K562 (cell line): ENCODE results near the gene SIGLEC6. TPM values are rescaled to one million over a fixed set of nuclear protein-coding genes. Genes with fewer than 3 reads are reported as not detected.

Source experiments
- BRD9 ChIP-seq: fragments of 450-650 bp; IDR thresholded peaks from 2 replicates; pipeline ENCODE4 v1.6.1; 2018; ENCODE audit warnings: low read depth; ENCODE audit not compliant: partially characterized antibody
- CREB1 ChIP-seq, 2 experiments: sonication (generic) in 1 of 2; formaldehyde crosslinking in 1 of 2; IDR thresholded peaks; 2 replicates each; pipeline versions ENCODE4 v1.6.1 to v1.8.0; 2012 to 2022; ENCODE audit warnings: inconsistent platforms in 1 of 2, mild to moderate bottlenecking in 1 of 2, missing genetic modification reagents in 1 of 2, moderate library complexity in 1 of 2
- EHMT2 ChIP-seq: fragments of 450-650 bp; IDR thresholded peaks from 2 replicates; pipeline ENCODE4 v1.6.1; 2018; ENCODE audit warnings: antibody characterized with exemption
- ESRRA ChIP-seq: fragments of 450-650 bp; IDR thresholded peaks from 2 replicates; pipeline ENCODE4 v1.6.1; 2014; ENCODE audit warnings: low read depth, mild to moderate bottlenecking, moderate library complexity, borderline replicate concordance
- FOXM1 ChIP-seq, 2 experiments: fragments of 450-650 bp in 1 of 2; sonication (generic) in 1 of 2; formaldehyde crosslinking in 1 of 2; IDR thresholded peaks; 2 replicates each; pipeline versions ENCODE4 v1.6.1 to v1.9.0; 2017 to 2022; ENCODE audit warnings: low read depth in 2 of 2, mild to moderate bottlenecking in 2 of 2, missing genetic modification reagents in 1 of 2, moderate library complexity in 1 of 2
- GATA2 ChIP-seq: sonication (generic); formaldehyde crosslinking; IDR thresholded peaks from 2 replicates; pipeline ENCODE4 v1.4.0; 2020; ENCODE audit warnings: mild to moderate bottlenecking, missing genetic modification reagents
- GATAD2B ChIP-seq: fragments of 450-650 bp; IDR thresholded peaks from 2 replicates; pipeline ENCODE4 v1.6.1; 2017; ENCODE audit warnings: mild to moderate bottlenecking, borderline replicate concordance
- MAFK ChIP-seq: IDR thresholded peaks from 2 replicates; pipeline ENCODE4 v1.6.1; 2011; ENCODE audit warnings: low read length, improper control_type of control experiment
- MCM3 ChIP-seq: fragments of 450-650 bp; IDR thresholded peaks from 2 replicates; pipeline ENCODE4 v1.6.1; 2016
- POLR2H ChIP-seq: IDR thresholded peaks from 2 replicates; pipeline ENCODE4 v1.6.1; 2016; ENCODE audit warnings: missing genetic modification characterization, low read depth, mild to moderate bottlenecking, control low read depth, missing compliant biosample characterization, moderate library complexity
- STAT5A ChIP-seq: IDR thresholded peaks from 2 replicates; pipeline ENCODE4 v1.6.1; 2012; ENCODE audit warnings: low read length, inconsistent platforms, borderline replicate concordance
- YY1 ChIP-seq, 3 experiments: IDR thresholded peaks; 2 replicates each; pipeline ENCODE4 v1.6.1; 2011; ENCODE audit warnings: low read length in 2 of 3, mild to moderate bottlenecking in 2 of 3, moderate library complexity in 2 of 3, borderline replicate concordance in 1 of 3, control low read depth in 1 of 3, low read depth in 1 of 3; ENCODE audit not compliant: insufficient read depth in 3 of 3, insufficient replicate concordance in 2 of 3, control insufficient read depth in 1 of 3, insufficient read length in 1 of 3; ENCODE audit errors: extremely low read depth in 1 of 3
- ZBTB26 ChIP-seq: fragments of 450-650 bp; formaldehyde crosslinking; IDR thresholded peaks from 2 replicates; pipeline ENCODE4 v1.4.0; 2022; ENCODE audit warnings: missing genetic modification characterization
- ZNF75A ChIP-seq: fragments of 450-650 bp; formaldehyde crosslinking; IDR thresholded peaks from 2 replicates; pipeline ENCODE4 v1.4.0; 2020; ENCODE audit warnings: mild to moderate bottlenecking
- polyA plus RNA-seq, 8 experiments: library from polyadenylated mRNA; depleted of rRNA in 4 of 8; stranded (reverse) in 5 of 8; unstranded in 3 of 8; fragments of >200 nt; fragmentation: Nextera tagmentation in 2 of 8; fragmentation: Illumina TruSeq in 1 of 8; extraction: Ambion mirVana in 2 of 8; extraction: Trizol in 1 of 8; gene quantifications; 2 replicates each; pipeline versions ENCODE4 v1.2.1 to v1.2.3, GENCODE V29; 2011 to 2014; ENCODE audit warnings: inconsistent platforms in 1 of 8, missing spikeins in 1 of 8
- total RNA-seq, 7 experiments: library from RNA; depleted of rRNA in 6 of 7; stranded (reverse); fragments of >200 nt in 6 of 7; fragmentation: Illumina TruSeq in 2 of 7; extraction: Trizol in 2 of 7; gene quantifications; 2 replicates each; pipeline versions ENCODE4 v1.2.1 to v1.2.3, GENCODE V29; 2011 to 2021; ENCODE audit warnings: low replicate concordance in 1 of 7
- TF ChIP-seq, protein P1 (sequence below): IDR thresholded peaks from 3 replicates; pipeline ENCODE4 v1.6.1; 2011; ENCODE audit warnings: borderline replicate concordance, mild to moderate bottlenecking, moderate library complexity; ENCODE audit not compliant: insufficient read length; ENCODE audit errors: extremely low read depth
- TF ChIP-seq, protein P2 (sequence below): fragments of 450-650 bp; formaldehyde crosslinking; IDR thresholded peaks from 2 replicates; pipeline ENCODE4 v1.4.0; 2020; ENCODE audit warnings: mild to moderate bottlenecking

Gene SIGLEC6
- total and polyA plus RNA-seq, 9 of the 15 experiments (the other 6 are each of a cell fraction or from before 2014, with no cell fraction given): 0.03 to 17.5 (median 0.71) TPM

DNA sequence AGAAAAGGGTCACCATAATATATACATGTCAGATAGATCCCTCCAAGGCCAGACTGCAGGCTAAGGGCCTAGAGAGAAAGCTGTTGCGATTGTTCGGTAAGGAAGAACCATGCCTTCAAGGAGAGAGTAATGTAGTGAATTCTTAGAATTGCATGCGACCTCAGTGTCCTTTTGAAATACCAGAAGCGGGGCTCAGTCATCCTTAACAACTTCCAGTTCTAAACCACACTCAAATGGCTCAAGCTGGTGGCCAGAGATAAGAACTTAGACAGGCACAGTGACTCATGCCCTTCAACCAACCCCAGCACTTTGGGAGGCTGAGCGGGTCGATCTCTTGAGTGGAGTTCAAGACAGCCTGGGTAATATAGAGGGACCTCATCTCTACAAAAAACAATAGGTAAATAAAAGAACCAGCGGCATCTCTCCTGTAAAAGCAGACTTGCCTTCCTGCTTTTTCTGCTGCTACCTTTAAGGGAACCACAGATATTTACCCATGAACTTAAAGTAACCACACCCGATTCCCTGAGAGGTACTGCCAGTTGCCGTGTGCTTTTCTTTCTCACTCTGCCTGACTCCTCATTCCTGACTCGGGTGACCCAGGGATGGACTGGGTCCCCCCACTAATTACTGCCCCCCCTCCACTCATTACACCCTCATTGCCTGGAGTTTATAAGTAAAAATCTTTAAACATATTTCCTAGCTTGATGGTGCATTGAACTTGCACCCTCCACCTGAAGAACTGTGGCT, 15.4 kb upstream of the SIGLEC6 start (continued):
- peak; percentile 58 for TF ChIP-seq CREB1 (IDR thresholded peaks at IDR 0.05)
- TF ChIP-seq CREB1 (CRISPR knock-in tag; IDR thresholded peaks at IDR 0.05): no peak
- peak; percentile 73; the same call in 1 of the 2 replicates for TF ChIP-seq GATAD2B
- TF ChIP-seq BRD9: peak; percentile 86
- TF ChIP-seq MAFK: peak; percentile 61
- peak; percentile 99 for TF ChIP-seq ESRRA
- TF ChIP-seq, protein P1, sequence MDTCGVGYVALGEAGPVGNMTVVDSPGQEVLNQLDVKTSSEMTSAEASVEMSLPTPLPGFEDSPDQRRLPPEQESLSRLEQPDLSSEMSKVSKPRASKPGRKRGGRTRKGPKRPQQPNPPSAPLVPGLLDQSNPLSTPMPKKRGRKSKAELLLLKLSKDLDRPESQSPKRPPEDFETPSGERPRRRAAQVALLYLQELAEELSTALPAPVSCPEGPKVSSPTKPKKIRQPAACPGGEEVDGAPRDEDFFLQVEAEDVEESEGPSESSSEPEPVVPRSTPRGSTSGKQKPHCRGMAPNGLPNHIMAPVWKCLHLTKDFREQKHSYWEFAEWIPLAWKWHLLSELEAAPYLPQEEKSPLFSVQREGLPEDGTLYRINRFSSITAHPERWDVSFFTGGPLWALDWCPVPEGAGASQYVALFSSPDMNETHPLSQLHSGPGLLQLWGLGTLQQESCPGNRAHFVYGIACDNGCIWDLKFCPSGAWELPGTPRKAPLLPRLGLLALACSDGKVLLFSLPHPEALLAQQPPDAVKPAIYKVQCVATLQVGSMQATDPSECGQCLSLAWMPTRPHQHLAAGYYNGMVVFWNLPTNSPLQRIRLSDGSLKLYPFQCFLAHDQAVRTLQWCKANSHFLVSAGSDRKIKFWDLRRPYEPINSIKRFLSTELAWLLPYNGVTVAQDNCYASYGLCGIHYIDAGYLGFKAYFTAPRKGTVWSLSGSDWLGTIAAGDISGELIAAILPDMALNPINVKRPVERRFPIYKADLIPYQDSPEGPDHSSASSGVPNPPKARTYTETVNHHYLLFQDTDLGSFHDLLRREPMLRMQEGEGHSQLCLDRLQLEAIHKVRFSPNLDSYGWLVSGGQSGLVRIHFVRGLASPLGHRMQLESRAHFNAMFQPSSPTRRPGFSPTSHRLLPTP: no peak
- TF ChIP-seq MCM3: no peak
- TF ChIP-seq FOXM1 (IDR thresholded peaks at IDR 0.05; ENCODE audit: low read depth): peak; percentile 94
- no peak for TF ChIP-seq FOXM1 (CRISPR knock-in tag; IDR thresholded peaks at IDR 0.05; ENCODE audit: low read depth)
- TF ChIP-seq ZBTB26 (CRISPR knock-in tag): no peak
- TF ChIP-seq, protein P2, sequence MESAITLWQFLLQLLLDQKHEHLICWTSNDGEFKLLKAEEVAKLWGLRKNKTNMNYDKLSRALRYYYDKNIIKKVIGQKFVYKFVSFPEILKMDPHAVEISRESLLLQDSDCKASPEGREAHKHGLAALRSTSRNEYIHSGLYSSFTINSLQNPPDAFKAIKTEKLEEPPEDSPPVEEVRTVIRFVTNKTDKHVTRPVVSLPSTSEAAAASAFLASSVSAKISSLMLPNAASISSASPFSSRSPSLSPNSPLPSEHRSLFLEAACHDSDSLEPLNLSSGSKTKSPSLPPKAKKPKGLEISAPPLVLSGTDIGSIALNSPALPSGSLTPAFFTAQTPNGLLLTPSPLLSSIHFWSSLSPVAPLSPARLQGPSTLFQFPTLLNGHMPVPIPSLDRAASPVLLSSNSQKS (CRISPR knock-in tag): no peak
- TF ChIP-seq ZNF75A (CRISPR knock-in tag): peak; percentile 28; the same call in 1 of the 2 replicates
- TF ChIP-seq EHMT2: peak; percentile 76
- TF ChIP-seq YY1 (IDR thresholded peaks at IDR 0.05; ENCODE audit: borderline replicate concordance in 1 of 3, control insufficient read depth in 1 of 3, extremely low read depth in 1 of 3, insufficient read depth in 3 of 3, insufficient read length in 1 of 3, insufficient replicate concordance in 2 of 3, low read depth in 1 of 3, low read length in 2 of 3): peak in 1 of 3 experiments; percentile 34
- TF ChIP-seq POLR2H: peak; percentile 22
- peak; percentile 91 for TF ChIP-seq GATA2
- TF ChIP-seq STAT5A: peak; percentile 99
